ENCODE data around the gene ULK1. TPM values are rescaled to one million over a fixed set of nuclear protein-coding genes. Genes with fewer than 3 reads are reported as not detected.
A peak's percentile ranks its signal among the peaks of the same experiment; 100 is the strongest.

ULK1 gene
- total RNA-seq, 1 donor from 2014 or later, result 57.4 TPM

DNA sequence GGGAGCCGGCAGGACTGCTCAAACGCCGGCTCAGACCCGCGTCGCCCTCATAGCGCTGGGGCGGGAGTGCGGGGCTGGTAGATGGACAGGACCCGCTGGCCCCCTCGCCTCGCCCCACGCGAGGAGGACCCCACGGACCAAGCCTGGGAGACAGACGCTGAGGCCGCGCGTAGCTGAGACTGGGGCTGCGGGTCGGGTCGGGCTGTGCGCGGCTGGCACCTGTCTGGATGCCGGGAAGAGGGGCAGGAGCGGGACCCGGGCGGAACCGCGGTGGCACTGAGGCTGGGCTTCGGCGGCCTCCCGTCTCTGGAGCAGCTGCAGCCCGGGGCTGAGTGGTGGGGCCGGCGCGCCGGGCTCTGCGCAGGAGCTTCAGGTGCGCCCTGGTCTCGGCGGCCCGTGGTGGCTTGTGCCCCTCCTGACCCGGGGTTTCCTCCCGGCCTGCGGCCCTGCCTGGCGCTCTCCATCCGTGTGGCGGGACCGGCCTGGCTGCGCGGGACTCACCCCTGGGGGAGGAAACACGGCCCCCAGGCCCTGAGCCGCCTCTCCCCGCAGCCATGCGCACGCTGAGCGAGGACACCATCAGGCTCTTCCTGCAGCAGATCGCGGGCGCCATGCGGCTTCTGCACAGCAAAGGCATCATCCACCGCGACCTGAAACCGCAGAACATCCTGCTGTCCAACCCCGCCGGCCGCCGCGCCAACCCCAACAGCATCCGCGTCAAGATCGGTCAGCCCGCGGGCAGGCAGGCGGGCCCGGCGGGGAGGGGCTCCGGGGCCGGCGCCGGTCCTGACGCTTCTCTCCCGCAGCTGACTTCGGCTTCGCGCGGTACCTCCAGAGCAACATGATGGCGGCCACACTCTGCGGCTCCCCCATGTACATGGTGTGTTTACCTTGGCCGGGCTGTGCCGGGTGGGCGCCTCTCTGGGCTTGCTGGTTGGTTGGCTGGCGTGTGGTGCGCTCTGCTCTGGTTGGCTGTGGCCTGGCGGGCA, 14.0 kb downstream of the ULK1 start:
- no peak overlapping the region for H3K4me3 ChIP-seq
- no peaks in the 10 kb centered on the region for H3K9me3 ChIP-seq (replicated peaks)
- peaks cover 61% of the 10 kb centered on the region for H3K36me3 ChIP-seq
- peaks cover 70% of the 10 kb centered on the region for H3K4me1 ChIP-seq
- no peak overlapping the region for H3K27ac ChIP-seq (replicated peaks)
- DNase-seq, result no peak
- H3K27me3 ChIP-seq (ENCODE audit: low read depth), result no peaks in the 10 kb centered on the region
- intact Hi-C loops (cut with micrococcal nuclease), result no loop called here
- TF ChIP-seq, protein P1, sequence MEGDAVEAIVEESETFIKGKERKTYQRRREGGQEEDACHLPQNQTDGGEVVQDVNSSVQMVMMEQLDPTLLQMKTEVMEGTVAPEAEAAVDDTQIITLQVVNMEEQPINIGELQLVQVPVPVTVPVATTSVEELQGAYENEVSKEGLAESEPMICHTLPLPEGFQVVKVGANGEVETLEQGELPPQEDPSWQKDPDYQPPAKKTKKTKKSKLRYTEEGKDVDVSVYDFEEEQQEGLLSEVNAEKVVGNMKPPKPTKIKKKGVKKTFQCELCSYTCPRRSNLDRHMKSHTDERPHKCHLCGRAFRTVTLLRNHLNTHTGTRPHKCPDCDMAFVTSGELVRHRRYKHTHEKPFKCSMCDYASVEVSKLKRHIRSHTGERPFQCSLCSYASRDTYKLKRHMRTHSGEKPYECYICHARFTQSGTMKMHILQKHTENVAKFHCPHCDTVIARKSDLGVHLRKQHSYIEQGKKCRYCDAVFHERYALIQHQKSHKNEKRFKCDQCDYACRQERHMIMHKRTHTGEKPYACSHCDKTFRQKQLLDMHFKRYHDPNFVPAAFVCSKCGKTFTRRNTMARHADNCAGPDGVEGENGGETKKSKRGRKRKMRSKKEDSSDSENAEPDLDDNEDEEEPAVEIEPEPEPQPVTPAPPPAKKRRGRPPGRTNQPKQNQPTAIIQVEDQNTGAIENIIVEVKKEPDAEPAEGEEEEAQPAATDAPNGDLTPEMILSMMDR (IDR thresholded peaks at IDR 0.05; ENCODE audit: borderline replicate concordance), result no peak

DNA sequence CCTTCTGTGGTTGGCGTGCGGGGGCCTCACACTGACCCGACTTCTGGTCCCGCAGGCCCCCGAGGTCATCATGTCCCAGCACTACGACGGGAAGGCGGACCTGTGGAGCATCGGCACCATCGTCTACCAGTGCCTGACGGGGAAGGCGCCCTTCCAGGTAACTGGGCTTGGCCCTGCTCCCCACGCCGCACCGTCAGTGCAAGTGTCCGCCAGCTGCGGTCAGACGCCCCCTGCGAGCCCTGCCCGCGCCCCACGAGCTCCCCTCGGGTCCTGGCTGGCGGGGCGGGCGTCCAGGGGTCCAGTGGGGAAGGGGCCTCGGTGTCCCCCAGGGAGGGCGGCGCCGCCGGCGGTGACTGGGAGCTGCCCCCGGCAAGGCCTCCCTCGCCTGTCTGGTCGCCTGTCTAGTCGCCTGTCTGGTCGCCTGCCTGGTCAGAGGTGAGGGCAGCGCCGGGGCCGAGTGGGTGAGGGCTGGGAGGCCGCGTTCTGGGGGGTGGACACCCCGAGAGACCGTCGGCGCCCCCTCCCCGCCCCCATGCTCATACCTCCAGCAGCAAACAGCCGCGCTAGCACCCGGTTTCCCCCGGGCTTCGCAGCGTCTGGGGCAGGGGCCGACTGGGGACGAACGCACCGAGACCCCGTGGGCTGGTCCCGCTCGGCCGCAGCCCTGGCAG, 14.8 kb downstream of the ULK1 start:
- Histone ChIP-seq H3K36me3 (peaks cover 69% of the 10 kb centered on the region), H3K9me3 (replicated peaks) (no peaks in the 10 kb centered on the region), H3K27ac (replicated peaks) (no peak overlapping the region), H3K27me3 (ENCODE audit: low read depth) (no peaks in the 10 kb centered on the region), H3K4me1 (peaks cover 65% of the 10 kb centered on the region), H3K4me3 (no peak overlapping the region)
- no peak for DNase-seq
- intact Hi-C loops (cut with micrococcal nuclease), result no loop called here
- TF ChIP-seq, protein P1 (IDR thresholded peaks at IDR 0.05; ENCODE audit: borderline replicate concordance), result no peak

DNA sequence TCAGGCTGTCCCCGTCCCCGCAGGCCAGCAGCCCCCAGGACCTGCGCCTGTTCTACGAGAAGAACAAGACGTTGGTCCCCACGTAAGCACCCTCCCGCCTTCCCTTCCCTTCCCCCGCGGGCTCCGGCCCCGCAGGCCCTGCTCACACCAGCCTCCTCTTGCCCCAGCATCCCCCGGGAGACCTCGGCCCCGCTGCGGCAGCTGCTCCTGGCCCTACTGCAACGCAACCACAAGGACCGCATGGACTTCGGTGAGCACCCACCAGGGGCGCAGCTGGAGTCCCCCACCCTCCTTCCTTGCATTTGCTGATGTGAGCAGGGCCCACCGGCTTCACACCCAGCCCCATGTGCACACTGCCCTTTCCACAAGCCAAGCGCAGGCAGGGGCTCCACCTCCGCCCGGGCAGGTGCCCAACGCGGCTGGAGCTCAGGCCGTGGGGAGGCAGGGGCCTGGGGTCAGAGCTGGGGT, 15.4 kb downstream of the ULK1 start:
- no peaks in the 10 kb centered on the region for H3K27me3 ChIP-seq (ENCODE audit: low read depth)
- TF ChIP-seq, protein P1 (IDR thresholded peaks at IDR 0.05; ENCODE audit: borderline replicate concordance), result no peak
- H3K4me3 ChIP-seq, result no peak overlapping the region
- no peak for DNase-seq
- H3K4me1 ChIP-seq, result peaks cover 60% of the 10 kb centered on the region
- H3K9me3 ChIP-seq (replicated peaks), result no peaks in the 10 kb centered on the region
- intact Hi-C loops (cut with micrococcal nuclease), result no loop called here
- H3K36me3 ChIP-seq, result peaks cover 75% of the 10 kb centered on the region
- no peak overlapping the region for H3K27ac ChIP-seq (replicated peaks)

DNA sequence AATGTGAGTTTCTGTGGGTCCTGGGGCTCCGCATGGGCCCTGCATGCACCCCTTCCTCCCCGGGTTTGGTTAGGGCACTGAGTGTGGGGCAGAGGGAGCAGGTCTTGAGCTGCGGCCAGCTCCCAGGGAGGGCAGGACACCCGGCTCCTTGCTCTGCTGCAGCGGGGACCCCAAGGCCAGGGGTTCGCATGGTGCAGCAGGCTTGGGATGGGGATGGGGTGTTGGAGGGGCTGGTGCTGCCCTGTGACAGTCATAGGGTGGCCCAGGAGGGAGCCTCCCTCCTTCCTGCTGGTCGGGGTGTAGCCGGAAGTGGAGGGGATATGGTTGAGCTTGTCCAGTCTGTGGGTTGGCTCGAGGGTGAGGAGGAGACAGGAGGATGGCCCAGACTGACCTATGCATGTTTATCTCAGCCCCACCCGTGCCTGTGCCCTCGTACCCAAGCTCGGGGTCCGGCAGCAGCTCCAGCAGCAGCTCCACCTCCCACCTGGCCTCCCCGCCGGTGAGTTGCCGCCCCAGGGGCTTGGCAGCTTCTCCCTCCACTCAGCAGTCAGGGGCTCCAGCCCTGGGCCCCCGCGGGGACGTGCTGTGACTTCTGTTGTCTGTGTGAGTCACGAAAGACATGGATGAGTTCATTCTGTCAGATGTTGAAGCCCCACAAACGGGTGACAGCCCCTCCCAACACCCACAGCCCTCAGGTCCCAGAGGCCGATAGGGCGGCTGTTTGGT, 16.0 kb downstream of the ULK1 start:
- TF ChIP-seq, protein P1 (IDR thresholded peaks at IDR 0.05; ENCODE audit: borderline replicate concordance), result no peak
- peaks cover 81% of the 10 kb centered on the region for H3K36me3 ChIP-seq
- no peak for DNase-seq
- H3K4me1 ChIP-seq, result peaks cover 53% of the 10 kb centered on the region
- H3K27me3 ChIP-seq (ENCODE audit: low read depth), result no peaks in the 10 kb centered on the region
- no peak overlapping the region for H3K4me3 ChIP-seq
- no peak overlapping the region for H3K27ac ChIP-seq (replicated peaks)
- no peaks in the 10 kb centered on the region for H3K9me3 ChIP-seq (replicated peaks)
- intact Hi-C loops (cut with micrococcal nuclease), result no loop called here

DNA sequence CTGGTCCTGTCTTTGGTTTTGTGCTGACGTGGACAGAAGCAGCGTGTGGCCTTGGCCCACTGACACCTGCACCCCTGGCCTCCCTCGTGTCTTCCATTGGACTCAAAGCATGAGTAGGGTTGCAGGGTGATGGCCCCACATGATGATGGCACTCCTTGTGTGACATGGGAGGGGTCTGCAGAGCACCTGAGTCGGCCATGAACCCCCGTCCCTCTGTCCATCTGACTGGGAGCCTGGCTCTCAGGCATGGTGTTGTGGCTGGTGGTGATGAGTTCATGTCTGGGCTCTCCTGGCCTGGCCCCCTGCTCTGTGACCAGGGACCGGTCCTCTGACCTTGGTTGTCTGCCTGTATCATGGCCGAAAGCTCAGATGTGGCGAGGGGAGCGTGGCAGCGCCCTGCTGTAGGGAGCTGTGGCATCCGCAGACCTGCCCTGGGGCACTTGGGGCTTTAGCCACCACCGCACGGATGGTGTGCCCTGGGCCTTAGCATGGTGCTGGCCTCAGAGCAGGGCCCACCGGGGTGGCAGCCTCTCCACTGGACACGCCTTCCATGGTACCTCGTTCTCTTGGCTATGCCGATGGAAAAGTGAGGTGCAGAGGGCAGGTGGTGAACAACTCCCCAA, 16.7 kb downstream of the ULK1 start:
- H3K4me1 ChIP-seq, result peaks cover 46% of the 10 kb centered on the region
- TF ChIP-seq, protein P1 (IDR thresholded peaks at IDR 0.05; ENCODE audit: borderline replicate concordance), result no peak
- H3K36me3 ChIP-seq, result peaks cover 88% of the 10 kb centered on the region
- H3K27ac ChIP-seq (replicated peaks), result peak overlapping the region; percentile 83
- H3K4me3 ChIP-seq, result no peak overlapping the region
- no peak for DNase-seq
- H3K27me3 ChIP-seq (ENCODE audit: low read depth), result no peaks in the 10 kb centered on the region
- H3K9me3 ChIP-seq (replicated peaks), result no peaks in the 10 kb centered on the region
- intact Hi-C loops (cut with micrococcal nuclease), result no loop called here

Data from left ventricle myocardium inferior (tissue), 1 donor.